Skeletal muscle satellite cell (primary cell): ENCODE data around the gene MIX23.

Source experiments
- H3K27me3 ChIP-seq: 2 replicates; pipeline ENCODE4 v1.7.0; 2013; ENCODE audit warnings: low read length; ENCODE audit not compliant: control insufficient read depth, insufficient read depth
- H3K36me3 ChIP-seq: 2 replicates; pipeline ENCODE4 v1.7.0; 2013; ENCODE audit warnings: mild to moderate bottlenecking, control low read depth, low read length; ENCODE audit not compliant: insufficient read depth
- H3K4me1 ChIP-seq: 2 replicates; pipeline ENCODE4 v1.7.0; 2013; ENCODE audit warnings: low read length; ENCODE audit not compliant: control insufficient read depth, insufficient read depth
- H3K4me2 ChIP-seq: 2 replicates; pipeline ENCODE4 v1.7.0; 2013; ENCODE audit warnings: mild to moderate bottlenecking, low read length
- H3K4me3 ChIP-seq: 2 replicates; pipeline ENCODE4 v1.7.0; 2013; ENCODE audit warnings: low read length
- H3K9ac ChIP-seq: 2 replicates; pipeline ENCODE4 v1.7.0; 2013; ENCODE audit warnings: mild to moderate bottlenecking, low read depth, low read length, moderate library complexity
- H3K9me3 ChIP-seq: replicated peaks from 2 replicates; pipeline ENCODE4 v1.7.0; 2013; ENCODE audit warnings: mild to moderate bottlenecking, control low read depth, low read length

Gene MIX23

GRCh38 chr3:122364490-122364889, 18.5 kb downstream of the MIX23 start:
- H3K9me3 ChIP-seq = no peaks in the 10 kb centered on the region
- H3K9ac ChIP-seq = no peak overlapping the region
- peaks cover 7% of the 10 kb centered on the region for H3K4me1 ChIP-seq
- no peaks in the 10 kb centered on the region for H3K27me3 ChIP-seq
- peaks cover 29% of the 10 kb centered on the region for H3K36me3 ChIP-seq
- no peak overlapping the region for H3K4me2 ChIP-seq
- no peak overlapping the region for H3K4me3 ChIP-seq

- Histone ChIP-seq H3K9ac (no peak overlapping the region), H3K4me2 (no peak overlapping the region), H3K36me3 (peaks cover 37% of the 10 kb centered on the region), H3K4me1 (peaks cover 7% of the 10 kb centered on the region), H3K4me3 (no peak overlapping the region), H3K9me3 (no peaks in the 10 kb centered on the region), H3K27me3 (no peaks in the 10 kb centered on the region)
Measured at GRCh38 chr3:122362026-122362425, 21.0 kb downstream of the MIX23 start.

GRCh38 chr3:122358703-122359032, 24.4 kb downstream of the MIX23 start:
- Histone ChIP-seq H3K9me3 (no peaks in the 10 kb centered on the region), H3K9ac (no peak overlapping the region), H3K27me3 (no peaks in the 10 kb centered on the region), H3K4me2 (no peak overlapping the region), H3K4me3 (no peak overlapping the region), H3K4me1 (no peaks in the 10 kb centered on the region), H3K36me3 (peaks cover 20% of the 10 kb centered on the region)

- Histone ChIP-seq H3K27me3 (no peaks in the 10 kb centered on the region), H3K4me3 (no peak overlapping the region), H3K4me1 (peaks cover 5% of the 10 kb centered on the region), H3K4me2 (no peak overlapping the region), H3K9ac (no peak overlapping the region), H3K36me3 (peaks cover 16% of the 10 kb centered on the region), H3K9me3 (no peaks in the 10 kb centered on the region)
Measured at GRCh38 chr3:122357828-122358702, 25.0 kb downstream of the MIX23 start.

GRCh38 chr3:122356402-122356801, 26.6 kb downstream of the MIX23 start:
- Histone ChIP-seq H3K27me3 (no peaks in the 10 kb centered on the region), H3K9me3 (no peaks in the 10 kb centered on the region), H3K4me3 (no peak overlapping the region), H3K36me3 (peaks cover 14% of the 10 kb centered on the region), H3K4me2 (no peak overlapping the region), H3K9ac (no peak overlapping the region), H3K4me1 (peaks cover 8% of the 10 kb centered on the region)

GRCh38 chr3:122355612-122356011, 27.4 kb downstream of the MIX23 start:
- Histone ChIP-seq H3K9ac (no peak overlapping the region), H3K36me3 (peaks cover 10% of the 10 kb centered on the region), H3K4me1 (peaks cover 13% of the 10 kb centered on the region), H3K4me3 (no peak overlapping the region), H3K9me3 (no peaks in the 10 kb centered on the region), H3K27me3 (no peaks in the 10 kb centered on the region), H3K4me2 (no peak overlapping the region)

GRCh38 chr3:122353893-122354401, 29.1 kb downstream of the MIX23 start:
- no peak overlapping the region for H3K9ac ChIP-seq
- no peaks in the 10 kb centered on the region for H3K27me3 ChIP-seq

GRCh38 chr3:122353215-122353614, 29.8 kb downstream of the MIX23 start:
- no peaks in the 10 kb centered on the region for H3K9me3 ChIP-seq
- no peak overlapping the region for H3K4me3 ChIP-seq
- H3K27me3 ChIP-seq = no peaks in the 10 kb centered on the region
- H3K4me2 ChIP-seq = peak overlapping the region; percentile 8
- H3K9ac ChIP-seq = no peak overlapping the region
- no peaks in the 10 kb centered on the region for H3K36me3 ChIP-seq
- H3K4me1 ChIP-seq = peaks cover 13% of the 10 kb centered on the region

More at GRCh38 chr3:122353893-122354401, 29.1 kb downstream of the MIX23 start:
- no peaks in the 10 kb centered on the region for H3K9me3 ChIP-seq
- H3K36me3 ChIP-seq = peaks cover 7% of the 10 kb centered on the region
- H3K4me2 ChIP-seq = no peak overlapping the region
- peaks cover 13% of the 10 kb centered on the region for H3K4me1 ChIP-seq
- H3K4me3 ChIP-seq = no peak overlapping the region

- H3K9me3 ChIP-seq = no peaks in the 10 kb centered on the region
- H3K27me3 ChIP-seq = no peaks in the 10 kb centered on the region
- H3K9ac ChIP-seq = no peak overlapping the region
- peaks cover 13% of the 10 kb centered on the region for H3K4me1 ChIP-seq
- no peak overlapping the region for H3K4me3 ChIP-seq
- no peaks in the 10 kb centered on the region for H3K36me3 ChIP-seq
- H3K4me2 ChIP-seq = no peak overlapping the region
Measured at GRCh38 chr3:122351612-122352011, 31.4 kb downstream of the MIX23 start.

GRCh38 chr3:122350814-122351418, 32.1 kb downstream of the MIX23 start:
- H3K4me2 ChIP-seq = peak overlapping the region; percentile 54
- no peak overlapping the region for H3K4me3 ChIP-seq
- peaks cover 13% of the 10 kb centered on the region for H3K4me1 ChIP-seq
- no peaks in the 10 kb centered on the region for H3K27me3 ChIP-seq
- no peaks in the 10 kb centered on the region for H3K36me3 ChIP-seq
- H3K9me3 ChIP-seq = no peaks in the 10 kb centered on the region
- no peak overlapping the region for H3K9ac ChIP-seq

GRCh38 chr3:122349171-122349570, 33.9 kb downstream of the MIX23 start:
- no peak overlapping the region for H3K4me3 ChIP-seq
- H3K36me3 ChIP-seq = no peaks in the 10 kb centered on the region
- no peaks in the 10 kb centered on the region for H3K9me3 ChIP-seq

More at GRCh38 chr3:122349171-122349570, 33.9 kb downstream of the MIX23 start:
- peaks cover 13% of the 10 kb centered on the region for H3K4me1 ChIP-seq
- no peak overlapping the region for H3K9ac ChIP-seq
- H3K4me2 ChIP-seq = no peak overlapping the region
- H3K27me3 ChIP-seq = no peaks in the 10 kb centered on the region
